Osteoblast (primary cell): ENCODE results near the gene ISOC2. TPM values are rescaled to one million over a fixed set of nuclear protein-coding genes. Genes with fewer than 3 reads are reported as not detected.

ENCODE experiments used
- DNase-seq: peaks from one replicate; pipeline ENCODE4 v3.0.0; 2011; ENCODE audit warnings: low spot score, mixed read lengths; ENCODE audit not compliant: insufficient read length; ENCODE audit errors: missing footprints
- H2AFZ ChIP-seq: 2 replicates; pipeline ENCODE4 v1.6.0; 2011; ENCODE audit warnings: mild to moderate bottlenecking, low read length
- H3K27ac ChIP-seq: 2 replicates; pipeline ENCODE4 v1.5.1; 2011; ENCODE audit warnings: mild to moderate bottlenecking, low read depth, low read length, moderate library complexity
- H3K27me3 ChIP-seq: 2 replicates; pipeline ENCODE4 v1.6.0; 2012; ENCODE audit warnings: mild to moderate bottlenecking, control low read depth, inconsistent platforms, low read length, moderate library complexity; ENCODE audit not compliant: insufficient read depth
- H3K36me3 ChIP-seq: 2 replicates; pipeline ENCODE4 v1.5.1; 2011; ENCODE audit warnings: mild to moderate bottlenecking, low read length, control low read depth, moderate library complexity; ENCODE audit not compliant: insufficient read depth
- H3K4me1 ChIP-seq: 2 replicates; pipeline ENCODE4 v1.5.1; 2011; ENCODE audit warnings: mild to moderate bottlenecking, low read length, control low read depth, moderate library complexity; ENCODE audit not compliant: insufficient read depth
- H3K4me2 ChIP-seq: 2 replicates; pipeline ENCODE4 v1.6.0; 2011; ENCODE audit warnings: mild to moderate bottlenecking, low read length; ENCODE audit not compliant: insufficient read depth
- H3K4me3 ChIP-seq: fragments of 200-600 bp; sonication (generic); 3 replicates; pipeline ENCODE4 v1.5.1; 2012; ENCODE audit warnings: mild to moderate bottlenecking, low read length, inconsistent platforms; ENCODE audit not compliant: insufficient read depth
- H3K79me2 ChIP-seq: 2 replicates; pipeline ENCODE4 v1.6.0; 2012; ENCODE audit warnings: mild to moderate bottlenecking, low read length, control low read depth, inconsistent platforms; ENCODE audit not compliant: insufficient read depth
- H3K9me3 ChIP-seq: 2 replicates; pipeline ENCODE4 v1.5.1; 2011; ENCODE audit warnings: low read depth, low read length, control low read depth
- H4K20me1 ChIP-seq: 2 replicates; pipeline ENCODE4 v1.6.0; 2012; ENCODE audit warnings: mild to moderate bottlenecking, low read length, control low read depth; ENCODE audit not compliant: insufficient read depth
- CTCF ChIP-seq: IDR thresholded peaks from 2 replicates; pipeline ENCODE4 v1.5.1; 2011; ENCODE audit warnings: mild to moderate bottlenecking, low read depth, low read length, moderate library complexity; ENCODE audit errors: extremely low read depth
- total RNA-seq: library from RNA; depleted of rRNA; stranded (reverse); fragments of >200 nt; gene quantifications from 2 replicates; pipeline ENCODE4 v1.2.3, GENCODE V29; 2012

Gene ISOC2
- total RNA-seq, 1 donor = 65.1 TPM

- H4K20me1 ChIP-seq = peaks cover 3% of the 10 kb centered on the region
- H3K4me2 ChIP-seq = peak overlapping the region; percentile 88
- no peaks in the 10 kb centered on the region for H3K9me3 ChIP-seq
- peaks cover 34% of the 10 kb centered on the region for H3K36me3 ChIP-seq
- TF ChIP-seq CTCF = peak; percentile 80
- H3K27me3 ChIP-seq = no peaks in the 10 kb centered on the region
- peak overlapping the region; percentile 73 for H3K4me3 ChIP-seq
- H3K79me2 ChIP-seq = peaks cover 2% of the 10 kb centered on the region
- DNase-seq = peak; percentile 100
- peak overlapping the region; percentile 71 for H3K27ac ChIP-seq
- H2AFZ ChIP-seq = peak overlapping the region; percentile 90
- no peaks in the 10 kb centered on the region for H3K4me1 ChIP-seq
Observed at GRCh38 chr19:55503502-55504251, 42.2 kb upstream of the ISOC2 start.

- no peaks in the 10 kb centered on the region for H3K79me2 ChIP-seq
- H3K27ac ChIP-seq = no peak overlapping the region
- H3K4me1 ChIP-seq = no peaks in the 10 kb centered on the region
- H3K27me3 ChIP-seq = no peaks in the 10 kb centered on the region
- peaks cover 40% of the 10 kb centered on the region for H3K36me3 ChIP-seq
- DNase-seq = peak; percentile 29
- no peaks in the 10 kb centered on the region for H3K9me3 ChIP-seq
- no peak overlapping the region for H2AFZ ChIP-seq
- H3K4me3 ChIP-seq = no peak overlapping the region
- no peaks in the 10 kb centered on the region for H4K20me1 ChIP-seq
- no peak overlapping the region for H3K4me2 ChIP-seq
- TF ChIP-seq CTCF = no peak
Observed at GRCh38 chr19:55503157-55503501, 41.7 kb upstream of the ISOC2 start.

GRCh38 chr19:55502197-55502952, 40.9 kb upstream of the ISOC2 start:
- DNase-seq = peak; percentile 39
- Histone ChIP-seq H3K36me3 (peaks cover 44% of the 10 kb centered on the region), H3K4me2 (no peak overlapping the region), H3K27ac (no peak overlapping the region), H3K79me2 (no peaks in the 10 kb centered on the region), H2AFZ (no peak overlapping the region), H3K4me1 (no peaks in the 10 kb centered on the region), H3K9me3 (no peaks in the 10 kb centered on the region), H4K20me1 (no peaks in the 10 kb centered on the region), H3K4me3 (no peak overlapping the region), H3K27me3 (no peaks in the 10 kb centered on the region)
- TF ChIP-seq CTCF = no peak

- Histone ChIP-seq H2AFZ (no peak overlapping the region), H3K36me3 (peaks cover 60% of the 10 kb centered on the region), H3K27ac (no peak overlapping the region), H3K27me3 (no peaks in the 10 kb centered on the region), H3K4me3 (no peak overlapping the region), H3K4me1 (peaks cover 2% of the 10 kb centered on the region), H3K79me2 (peaks cover 4% of the 10 kb centered on the region), H3K9me3 (no peaks in the 10 kb centered on the region), H4K20me1 (no peaks in the 10 kb centered on the region), H3K4me2 (no peak overlapping the region)
- TF ChIP-seq CTCF = no peak
- DNase-seq = peak; percentile 59
Observed at GRCh38 chr19:55500368-55500952, 39.0 kb upstream of the ISOC2 start.
